IMR-90 (cell line): ENCODE results near the gene KCNQ1.

Experiments used
- CEBPB ChIP-seq: IDR thresholded peaks from 2 replicates; pipeline ENCODE4 v1.6.1; 2012; ENCODE audit warnings: low read depth, low read length, improper control_type of control experiment
- NFE2L2 ChIP-seq: fragments of 150-350 bp; IDR thresholded peaks from 2 replicates; pipeline ENCODE4 v1.6.1; 2016; ENCODE audit warnings: low read depth, mild to moderate bottlenecking, low read length
- RAD21 ChIP-seq: IDR thresholded peaks from 2 replicates; pipeline ENCODE4 v1.6.1; 2012; ENCODE audit warnings: low read length, improper control_type of control experiment
- TF ChIP-seq, protein P1 (sequence below): conservative IDR thresholded peaks from 2 replicates; pipeline ENCODE4 v1.5.1; 2012; ENCODE audit warnings: mild to moderate bottlenecking, low read depth, low read length, improper control_type of control experiment

DNA sequence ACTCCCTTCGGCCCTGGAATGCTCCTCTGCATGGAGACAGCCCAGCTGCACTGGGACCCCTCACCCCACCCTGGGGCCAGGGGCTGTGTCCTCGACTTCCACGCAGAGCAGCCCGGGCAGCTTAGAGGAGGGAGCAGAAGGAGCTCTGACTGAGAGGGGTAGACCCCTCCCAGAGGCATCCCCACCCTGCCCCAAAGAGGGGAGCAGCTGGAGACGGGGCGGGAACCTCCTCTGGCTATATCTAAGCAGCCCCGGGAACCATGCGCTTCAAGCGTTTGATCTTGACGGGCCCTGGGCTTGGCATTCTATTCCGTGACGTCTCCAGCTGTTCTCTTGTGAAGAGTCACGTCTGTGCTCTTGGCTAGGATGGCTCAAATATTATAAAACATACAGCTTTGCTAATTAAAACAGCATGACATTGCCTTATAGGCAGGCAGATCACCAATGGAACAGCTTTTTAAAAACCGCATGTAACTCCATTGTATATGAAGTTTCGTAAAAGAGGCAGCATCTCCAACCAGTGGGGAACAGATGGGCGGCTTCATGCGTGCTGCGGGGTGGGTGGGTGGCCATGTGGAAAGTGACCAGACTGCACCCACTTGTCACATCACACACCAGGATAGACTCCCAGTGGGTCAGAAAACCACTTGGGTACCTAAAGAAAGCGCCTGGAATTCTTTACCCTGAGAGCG lies 7.7 kb downstream of the KCNQ1 start:
- TF ChIP-seq RAD21 (no peak), CEBPB (no peak), NFE2L2 (no peak)
- TF ChIP-seq, protein P1, sequence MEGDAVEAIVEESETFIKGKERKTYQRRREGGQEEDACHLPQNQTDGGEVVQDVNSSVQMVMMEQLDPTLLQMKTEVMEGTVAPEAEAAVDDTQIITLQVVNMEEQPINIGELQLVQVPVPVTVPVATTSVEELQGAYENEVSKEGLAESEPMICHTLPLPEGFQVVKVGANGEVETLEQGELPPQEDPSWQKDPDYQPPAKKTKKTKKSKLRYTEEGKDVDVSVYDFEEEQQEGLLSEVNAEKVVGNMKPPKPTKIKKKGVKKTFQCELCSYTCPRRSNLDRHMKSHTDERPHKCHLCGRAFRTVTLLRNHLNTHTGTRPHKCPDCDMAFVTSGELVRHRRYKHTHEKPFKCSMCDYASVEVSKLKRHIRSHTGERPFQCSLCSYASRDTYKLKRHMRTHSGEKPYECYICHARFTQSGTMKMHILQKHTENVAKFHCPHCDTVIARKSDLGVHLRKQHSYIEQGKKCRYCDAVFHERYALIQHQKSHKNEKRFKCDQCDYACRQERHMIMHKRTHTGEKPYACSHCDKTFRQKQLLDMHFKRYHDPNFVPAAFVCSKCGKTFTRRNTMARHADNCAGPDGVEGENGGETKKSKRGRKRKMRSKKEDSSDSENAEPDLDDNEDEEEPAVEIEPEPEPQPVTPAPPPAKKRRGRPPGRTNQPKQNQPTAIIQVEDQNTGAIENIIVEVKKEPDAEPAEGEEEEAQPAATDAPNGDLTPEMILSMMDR: no peak
